GM21526 (cell line): ENCODE data around the gene LDLRAP1.
A peak's percentile ranks its signal among the peaks of the same experiment; 100 is the strongest.
"Not testable (repeated sequence)": the region's sequence is repeated elsewhere in the genome, so short reads cannot be mapped to it uniquely, and the experiment has no call there.

Source experiments
- ATAC-seq: cut with Tn5 transposase; IDR thresholded peaks from one replicate; pipeline ENCODE4 v1.9.1; 2021; ENCODE audit warnings: moderate library complexity; ENCODE audit not compliant: unreplicated experiment, low FRiP score

The LDLRAP1 gene

DNA sequence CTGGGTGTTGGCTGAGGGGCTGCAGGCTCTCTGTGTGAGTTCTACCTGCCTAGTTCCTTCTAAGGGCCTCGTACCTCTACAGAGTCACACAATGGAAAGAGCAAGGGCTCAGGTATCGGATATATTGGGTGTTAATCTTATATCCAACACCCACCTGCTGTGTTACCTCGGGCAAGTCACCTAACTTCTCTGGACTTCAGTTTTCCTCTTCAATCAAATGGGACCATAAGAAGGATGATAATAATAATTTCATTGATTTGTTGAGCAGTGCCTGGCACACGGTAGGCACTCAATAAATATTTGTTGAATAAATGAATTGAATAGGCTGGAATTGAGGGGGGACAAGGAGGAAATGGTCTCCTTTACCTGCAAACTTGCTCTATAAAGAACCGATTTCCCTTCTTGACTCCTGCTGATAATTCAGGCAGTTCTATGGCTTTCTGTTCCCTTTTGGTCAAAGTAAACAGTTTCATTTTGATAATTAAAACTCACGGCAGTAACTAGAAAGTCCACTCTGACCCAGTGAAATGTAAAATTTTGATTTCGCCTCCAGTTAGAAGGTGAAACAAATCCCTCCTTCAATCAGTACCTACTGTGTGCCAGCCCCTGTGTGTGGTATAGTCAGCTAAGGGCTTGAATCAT lies 56.7 kb downstream of the LDLRAP1 start:
- no peak for ATAC-seq

DNA sequence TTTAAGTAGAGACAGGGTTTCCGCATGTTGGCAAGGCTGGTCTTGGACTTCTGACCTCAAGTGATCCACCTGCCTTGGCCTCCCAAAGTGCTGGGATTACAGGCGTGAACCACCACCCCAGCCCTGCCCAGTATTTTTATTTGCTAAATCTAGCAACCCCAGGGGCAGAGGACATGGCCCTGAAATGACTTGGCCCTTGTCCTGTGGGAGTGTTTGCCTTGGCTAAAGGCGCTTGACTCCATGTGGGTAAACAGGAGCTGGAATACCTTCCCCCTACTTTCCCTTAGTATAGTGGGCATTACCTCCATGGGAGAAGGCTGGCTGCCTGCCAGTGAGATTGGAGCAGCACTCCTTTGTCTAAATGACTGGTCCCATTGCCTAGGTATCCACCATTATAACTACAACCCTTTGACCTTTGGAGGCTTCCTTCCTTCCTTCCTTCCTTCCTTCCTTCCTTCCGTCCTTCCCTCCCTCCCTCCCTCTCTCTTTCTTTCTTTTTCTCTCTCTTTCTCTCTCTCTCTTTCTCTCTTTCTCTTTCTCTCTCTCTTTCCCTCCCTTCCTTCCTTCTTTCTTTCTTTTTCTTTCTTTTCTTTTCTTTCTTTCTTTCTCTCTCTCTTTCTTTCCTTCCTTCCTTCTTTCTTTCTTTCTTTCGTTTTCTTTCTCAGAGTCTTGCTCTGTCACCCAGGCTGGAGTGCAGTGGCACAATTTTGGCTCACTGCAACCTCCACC lies 57.7 kb downstream of the LDLRAP1 start:
- not testable (repeated sequence) for ATAC-seq

DNA sequence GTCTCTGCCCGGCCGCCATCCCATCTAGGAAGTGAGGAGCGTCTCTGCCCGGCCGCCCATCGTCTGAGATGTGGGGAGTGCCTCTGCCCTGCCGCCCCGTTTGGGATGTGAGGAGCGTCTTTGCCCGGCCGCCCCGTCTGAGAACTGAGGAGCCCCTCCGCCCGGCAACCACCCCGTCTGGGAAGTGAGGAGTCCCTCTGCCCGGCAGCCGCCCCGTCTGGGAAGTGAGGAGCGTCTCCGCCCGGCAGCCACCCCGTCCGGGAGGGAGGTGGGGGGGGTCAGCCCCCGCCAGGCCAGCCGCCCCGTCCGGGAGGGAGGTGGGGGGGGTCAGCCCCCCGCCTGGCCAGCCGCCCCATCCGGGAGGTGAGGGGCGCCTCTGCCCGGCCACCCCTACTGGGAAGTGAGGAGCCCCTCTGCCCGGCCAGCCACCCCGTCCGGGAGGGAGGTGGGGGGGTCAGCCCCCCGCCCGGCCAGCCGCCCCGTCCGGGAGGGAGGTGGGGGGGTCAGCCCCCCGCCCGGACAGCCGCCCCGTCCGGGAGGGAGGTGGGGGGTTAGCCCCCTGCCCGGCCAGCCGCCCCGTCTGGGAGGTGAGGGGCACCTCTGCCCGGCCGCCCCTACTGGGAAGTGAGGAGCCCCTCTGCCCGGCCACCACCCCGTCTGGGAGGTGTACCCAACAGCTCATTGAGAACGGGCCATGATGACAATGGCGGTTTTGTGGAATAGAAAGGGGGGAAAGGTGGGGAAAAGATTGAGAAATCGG lies 60.6 kb downstream of the LDLRAP1 start:
- ATAC-seq: not testable (repeated sequence)

GRCh38 chr1:25607123-25607522 lies 63.7 kb downstream of the LDLRAP1 start:
- ATAC-seq: no peak

GRCh38 chr1:25608488-25609178 lies 65.2 kb downstream of the LDLRAP1 start:
- ATAC-seq: no peak

DNA sequence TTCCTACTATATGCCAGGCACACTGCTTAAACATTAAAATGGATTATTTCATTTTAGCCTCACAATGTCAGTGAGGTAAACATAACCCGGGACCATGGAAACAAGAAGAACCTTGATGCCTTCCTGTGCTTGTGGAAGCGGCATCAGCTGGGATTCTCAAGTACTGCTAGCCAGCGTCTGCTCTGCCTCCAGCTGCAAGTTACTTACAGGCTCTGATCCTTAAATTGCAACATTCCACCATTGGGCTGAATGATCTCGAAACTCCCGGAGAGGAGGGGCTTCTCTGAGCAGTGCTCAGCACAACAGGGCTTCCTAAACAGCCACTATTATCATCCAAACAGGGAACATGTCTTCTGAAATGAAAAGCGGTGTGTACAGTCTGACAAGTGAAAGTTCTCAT lies 66.5 kb downstream of the LDLRAP1 start:
- ATAC-seq: no peak

DNA sequence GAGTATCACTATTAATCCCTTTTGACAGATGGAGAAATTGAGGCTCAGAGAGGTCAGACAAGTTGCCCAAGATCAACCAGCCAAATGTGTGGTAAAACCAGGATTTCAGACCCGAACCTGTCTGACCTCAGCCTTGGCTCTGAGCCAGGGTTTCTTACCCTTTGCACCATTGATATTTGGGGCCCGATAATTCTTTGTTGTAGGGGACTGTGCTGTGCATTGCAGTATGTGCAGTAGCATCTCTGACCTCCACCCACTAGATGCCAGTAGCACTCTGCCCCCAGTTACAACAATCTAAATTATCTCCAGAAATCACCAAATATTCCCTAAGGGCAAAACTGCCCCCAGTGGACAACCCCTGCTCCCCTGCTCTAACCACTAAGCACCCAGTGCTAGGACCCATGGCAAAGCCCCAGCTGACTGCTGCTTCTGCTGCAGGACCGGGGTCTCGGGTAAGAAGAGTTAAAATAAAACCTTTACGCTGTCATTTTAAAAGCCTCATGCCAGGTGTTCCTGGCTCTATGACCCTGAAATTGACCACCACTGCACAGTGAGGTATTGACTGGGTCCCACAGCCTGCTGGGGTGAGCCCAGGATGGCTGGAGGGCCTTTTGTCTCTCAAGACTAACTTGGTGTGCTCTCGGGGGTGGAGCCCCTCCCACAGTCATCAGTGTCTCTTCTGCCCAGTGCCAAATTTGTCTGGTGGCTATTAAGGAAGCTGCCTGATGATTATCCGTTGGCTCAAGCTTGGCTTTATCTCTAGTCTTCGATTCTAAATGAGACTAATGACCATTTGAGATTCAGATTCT lies 67.6 kb downstream of the LDLRAP1 start:
- ATAC-seq: no peak

- no peak for ATAC-seq
These were observed 68.4 kb downstream of the LDLRAP1 start for GRCh38 chr1:25611843-25612242.

GRCh38 chr1:25612421-25612820 lies 69.0 kb downstream of the LDLRAP1 start:
- no peak for ATAC-seq

- no peak for ATAC-seq
These were observed 69.7 kb downstream of the LDLRAP1 start for GRCh38 chr1:25613091-25613490.

GRCh38 chr1:25614501-25615171 lies 71.2 kb downstream of the LDLRAP1 start:
- ATAC-seq: no peak

GRCh38 chr1:25615172-25615541 lies 71.8 kb downstream of the LDLRAP1 start:
- ATAC-seq: no peak

GRCh38 chr1:25615563-25616094 lies 72.2 kb downstream of the LDLRAP1 start:
- ATAC-seq: no peak

DNA sequence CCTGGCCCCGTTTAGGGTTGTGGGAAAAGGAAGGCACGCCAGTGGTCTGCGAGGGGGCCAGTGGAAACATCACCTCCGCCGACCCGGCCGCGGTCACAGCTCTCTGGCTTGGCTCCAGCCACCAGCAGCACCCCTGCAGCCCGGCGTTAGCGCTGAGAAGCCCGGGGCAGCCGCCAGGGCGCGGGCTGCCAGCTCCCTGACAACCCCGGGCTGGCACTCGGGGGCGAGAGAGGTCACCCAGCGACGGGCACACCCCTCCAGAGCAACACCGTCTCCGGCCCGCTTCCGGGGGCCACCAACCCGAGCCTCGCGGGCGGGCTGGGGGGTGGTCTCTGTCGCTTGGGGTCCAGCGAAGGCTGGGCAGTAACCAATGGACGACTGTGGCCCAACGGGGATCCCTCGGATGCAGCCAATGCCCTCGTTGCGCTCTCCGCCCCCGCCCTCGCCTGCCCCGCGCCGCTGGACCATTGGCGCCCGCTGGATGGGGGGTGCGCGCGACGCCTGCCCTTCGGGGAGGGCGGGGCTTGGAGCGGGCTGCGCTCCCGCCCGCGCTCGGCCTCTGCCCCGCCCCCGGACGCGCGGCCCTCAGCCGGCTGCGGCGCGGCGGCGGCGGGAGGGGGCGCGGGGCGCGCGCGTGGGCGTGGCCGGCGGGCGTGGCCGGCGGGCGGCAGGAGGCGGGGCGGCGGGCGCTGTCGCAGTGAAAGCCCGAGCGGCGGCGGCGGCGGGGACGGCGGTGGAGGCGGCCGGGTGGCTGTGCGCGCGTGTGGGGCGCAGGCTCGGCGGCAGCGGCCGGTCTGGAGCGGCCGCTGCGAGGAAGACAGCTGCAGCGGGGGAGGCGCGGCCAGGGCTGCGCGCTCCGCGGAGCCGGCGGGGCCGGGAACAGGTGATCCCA lies 72.9 kb downstream of the LDLRAP1 start, which contains the start of gene MAN1C1:
TSS of gene MAN1C1 (plus strand) at position 697 of the 892 bp plus-strand sequence. CDS start 1,007 bp downstream, outside the sequence.
- ATAC-seq: peak; percentile 59

- no peak for ATAC-seq
These were observed 73.7 kb downstream of the LDLRAP1 start for GRCh38 chr1:25616987-25617624.

GRCh38 chr1:25617625-25618432 lies 74.4 kb downstream of the LDLRAP1 start:
- ATAC-seq: no peak

DNA sequence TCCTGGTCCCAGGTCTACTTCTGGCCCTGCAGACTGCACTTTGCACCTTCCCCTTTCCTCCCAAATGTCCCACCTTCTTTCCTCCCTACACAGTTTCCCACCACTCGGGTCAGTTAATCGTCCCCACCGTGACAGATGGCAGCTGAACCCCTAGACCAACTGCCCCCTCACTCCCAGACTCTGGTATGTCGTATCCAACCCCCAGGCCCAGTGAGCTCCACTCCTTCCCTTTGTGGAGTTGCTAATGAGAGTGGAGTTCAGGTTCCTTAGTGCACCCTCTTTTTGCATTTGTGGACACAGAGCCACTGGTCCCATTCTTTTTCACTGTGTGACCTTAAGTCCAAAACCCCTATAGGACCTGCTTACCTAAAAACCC lies 75.0 kb downstream of the LDLRAP1 start:
- ATAC-seq: no peak
